Measurements from ENCODE around the gene ANAPC10.

DNA sequence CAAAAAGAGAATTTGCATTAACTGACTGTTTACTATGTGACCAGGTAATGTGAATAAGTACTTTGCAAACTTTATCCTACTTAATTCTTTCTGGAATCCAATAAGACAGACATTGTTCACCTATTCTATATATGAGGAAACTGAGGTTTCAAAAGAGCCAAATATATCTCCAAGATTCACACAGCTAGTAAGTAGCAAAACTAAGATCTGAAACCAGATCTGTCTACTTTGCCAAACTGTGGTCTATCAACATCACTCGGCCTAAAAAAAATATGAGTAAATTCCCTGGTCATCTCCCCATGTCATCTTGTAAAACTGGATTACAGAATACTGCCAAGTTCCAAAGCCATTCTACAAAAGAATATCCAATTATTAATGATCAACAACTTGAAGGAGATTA, 52.8 kb downstream of the ANAPC10 start:
- TF ChIP-seq POLR2AphosphoS5 (IDR thresholded peaks at IDR 0.05) (no peak), EP300 (IDR thresholded peaks at IDR 0.05) (no peak), POLR2A (IDR thresholded peaks at IDR 0.05) (no peak)
- TF ChIP-seq, protein P1, sequence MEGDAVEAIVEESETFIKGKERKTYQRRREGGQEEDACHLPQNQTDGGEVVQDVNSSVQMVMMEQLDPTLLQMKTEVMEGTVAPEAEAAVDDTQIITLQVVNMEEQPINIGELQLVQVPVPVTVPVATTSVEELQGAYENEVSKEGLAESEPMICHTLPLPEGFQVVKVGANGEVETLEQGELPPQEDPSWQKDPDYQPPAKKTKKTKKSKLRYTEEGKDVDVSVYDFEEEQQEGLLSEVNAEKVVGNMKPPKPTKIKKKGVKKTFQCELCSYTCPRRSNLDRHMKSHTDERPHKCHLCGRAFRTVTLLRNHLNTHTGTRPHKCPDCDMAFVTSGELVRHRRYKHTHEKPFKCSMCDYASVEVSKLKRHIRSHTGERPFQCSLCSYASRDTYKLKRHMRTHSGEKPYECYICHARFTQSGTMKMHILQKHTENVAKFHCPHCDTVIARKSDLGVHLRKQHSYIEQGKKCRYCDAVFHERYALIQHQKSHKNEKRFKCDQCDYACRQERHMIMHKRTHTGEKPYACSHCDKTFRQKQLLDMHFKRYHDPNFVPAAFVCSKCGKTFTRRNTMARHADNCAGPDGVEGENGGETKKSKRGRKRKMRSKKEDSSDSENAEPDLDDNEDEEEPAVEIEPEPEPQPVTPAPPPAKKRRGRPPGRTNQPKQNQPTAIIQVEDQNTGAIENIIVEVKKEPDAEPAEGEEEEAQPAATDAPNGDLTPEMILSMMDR (IDR thresholded peaks at IDR 0.05): no peak

Data from gastroesophageal sphincter (tissue), 3 donors.